K562 (cell line): ENCODE data around the gene FAM186B. TPM values are rescaled to one million over a fixed set of nuclear protein-coding genes. Genes with fewer than 3 reads are reported as not detected.

ENCODE experiments used
- MGA ChIP-seq: fragments of 450-650 bp; IDR thresholded peaks from 2 replicates; pipeline ENCODE4 v1.6.1; 2016; ENCODE audit warnings: mild to moderate bottlenecking, moderate library complexity
- NCOA1 ChIP-seq: fragments of 450-650 bp; IDR thresholded peaks from 2 replicates; pipeline ENCODE4 v1.6.1; 2016; ENCODE audit warnings: low read depth
- polyA plus RNA-seq, 8 experiments: library from polyadenylated mRNA; depleted of rRNA in 4 of 8; stranded (reverse) in 5 of 8; unstranded in 3 of 8; fragments of >200 nt; fragmentation: Nextera tagmentation in 2 of 8; fragmentation: Illumina TruSeq in 1 of 8; extraction: Ambion mirVana in 2 of 8; extraction: Trizol in 1 of 8; gene quantifications; 2 replicates each; pipeline versions ENCODE4 v1.2.1 to v1.2.3, GENCODE V29; 2011 to 2014; ENCODE audit warnings: inconsistent platforms in 1 of 8, missing spikeins in 1 of 8
- total RNA-seq, 7 experiments: library from RNA; depleted of rRNA in 6 of 7; stranded (reverse); fragments of >200 nt in 6 of 7; fragmentation: Illumina TruSeq in 2 of 7; extraction: Trizol in 2 of 7; gene quantifications; 2 replicates each; pipeline versions ENCODE4 v1.2.1 to v1.2.3, GENCODE V29; 2011 to 2021; ENCODE audit warnings: low replicate concordance in 1 of 7

Gene FAM186B
- total and polyA plus RNA-seq, 9 of the 15 experiments (the other 6 are each of a cell fraction or from before 2014, with no cell fraction given), result 0.07 to 0.42 (median 0.15) TPM

- TF ChIP-seq MGA (0 out of 2 replicates have a peak, but pooled peaks have one; percentile 24), NCOA1 (no peak)
Measured at GRCh38 chr12:49577589-49578315, 27.7 kb downstream of the FAM186B start (continued).
